ENCODE data around the gene DGCR2.

DNA sequence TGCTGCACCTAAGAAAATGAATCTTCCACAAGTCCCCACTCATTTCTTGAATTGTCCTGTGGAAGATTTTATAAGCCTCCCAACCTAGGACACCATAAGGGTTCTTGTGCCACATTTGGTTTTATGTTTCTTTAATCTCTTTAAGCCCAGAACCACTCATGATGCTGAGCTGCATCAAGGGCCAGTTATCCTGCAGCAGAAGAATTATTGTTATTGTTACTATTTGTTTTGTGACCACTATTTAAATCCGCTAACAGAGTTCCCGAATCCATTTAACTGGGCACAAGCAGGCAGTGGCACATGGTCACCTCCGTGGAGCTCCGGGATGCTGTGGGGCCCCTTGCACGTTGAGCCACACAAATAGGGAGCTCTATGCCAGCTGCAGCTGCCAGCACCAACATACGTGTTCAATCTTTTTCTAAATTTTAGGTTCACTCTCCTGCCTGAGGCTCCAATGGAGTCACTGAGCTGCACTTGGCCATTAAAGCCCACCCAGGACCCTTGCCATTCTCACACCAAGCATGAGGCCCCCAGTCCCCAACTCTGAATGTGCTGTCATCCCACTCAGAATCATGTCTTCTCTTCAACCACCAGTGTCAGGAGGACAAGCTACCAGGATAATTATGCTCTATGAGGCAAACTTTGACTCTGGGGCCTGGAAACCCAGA is 60.6 kb downstream of the DGCR2 start:
- TF ChIP-seq, protein P1, sequence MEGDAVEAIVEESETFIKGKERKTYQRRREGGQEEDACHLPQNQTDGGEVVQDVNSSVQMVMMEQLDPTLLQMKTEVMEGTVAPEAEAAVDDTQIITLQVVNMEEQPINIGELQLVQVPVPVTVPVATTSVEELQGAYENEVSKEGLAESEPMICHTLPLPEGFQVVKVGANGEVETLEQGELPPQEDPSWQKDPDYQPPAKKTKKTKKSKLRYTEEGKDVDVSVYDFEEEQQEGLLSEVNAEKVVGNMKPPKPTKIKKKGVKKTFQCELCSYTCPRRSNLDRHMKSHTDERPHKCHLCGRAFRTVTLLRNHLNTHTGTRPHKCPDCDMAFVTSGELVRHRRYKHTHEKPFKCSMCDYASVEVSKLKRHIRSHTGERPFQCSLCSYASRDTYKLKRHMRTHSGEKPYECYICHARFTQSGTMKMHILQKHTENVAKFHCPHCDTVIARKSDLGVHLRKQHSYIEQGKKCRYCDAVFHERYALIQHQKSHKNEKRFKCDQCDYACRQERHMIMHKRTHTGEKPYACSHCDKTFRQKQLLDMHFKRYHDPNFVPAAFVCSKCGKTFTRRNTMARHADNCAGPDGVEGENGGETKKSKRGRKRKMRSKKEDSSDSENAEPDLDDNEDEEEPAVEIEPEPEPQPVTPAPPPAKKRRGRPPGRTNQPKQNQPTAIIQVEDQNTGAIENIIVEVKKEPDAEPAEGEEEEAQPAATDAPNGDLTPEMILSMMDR (IDR thresholded peaks at IDR 0.05) = no peak
- TF ChIP-seq EZH2 (IDR thresholded peaks at IDR 0.05) (no peak), EZH2phosphoT487 (IDR thresholded peaks at IDR 0.05) (no peak)
